OCI-LY3 (cell line): ENCODE results near the gene TRIM69.

Experiments
- H2AFZ ChIP-seq: fragments of 200-600, 300-600 bp; shearing (Covaris generic); 2 replicates; pipeline ENCODE4 v1.6.0; 2014; ENCODE audit warnings: antibody characterized with exemption, low read depth, low read length
- H3K27ac ChIP-seq: fragments of 200-600, 300-600 bp; sonication (generic); 2 replicates; pipeline ENCODE4 v1.5.1; 2014; ENCODE audit warnings: mild to moderate bottlenecking, low read length, moderate library complexity, mixed read lengths
- H3K27me3 ChIP-seq: fragments of 200-600, 300-600 bp; sonication (generic); 2 replicates; pipeline ENCODE4 v1.6.1; 2014; ENCODE audit warnings: low read depth, low read length, mixed read lengths
- H3K36me3 ChIP-seq: fragments of 200-600, 300-600 bp; sonication (generic); replicated peaks from 2 replicates; pipeline ENCODE3; 2014; ENCODE audit warnings: low read depth, low read length, mixed read lengths
- H3K4me1 ChIP-seq: fragments of 300-600, 200-600 bp; sonication (generic); 2 replicates; pipeline ENCODE4 v1.6.1; 2014; ENCODE audit warnings: low read length, mixed read lengths
- H3K4me2 ChIP-seq: fragments of 200-600, 300-600 bp; sonication (generic); 2 replicates; pipeline ENCODE4 v1.6.1; 2014; ENCODE audit warnings: low read length, mixed read lengths
- H3K4me3 ChIP-seq: fragments of 300-600, 200-600 bp; sonication (generic); 2 replicates; pipeline ENCODE4 v1.5.1; 2014; ENCODE audit warnings: antibody characterized with exemption, mild to moderate bottlenecking, low read length, moderate library complexity
- H3K79me2 ChIP-seq: fragments of 300-600, 200-600 bp; shearing (Covaris generic); 2 replicates; pipeline ENCODE4 v1.6.1; 2014; ENCODE audit warnings: mild to moderate bottlenecking, low read length, mixed read lengths
- H3K9ac ChIP-seq: fragments of 300-600, 200-600 bp; shearing (Covaris generic); 2 replicates; pipeline ENCODE4 v1.6.0; 2014; ENCODE audit warnings: mild to moderate bottlenecking, low read length, moderate library complexity
- H3K9me3 ChIP-seq: fragments of 200-600, 300-600 bp; shearing (Covaris generic); 2 replicates; pipeline ENCODE4 v1.6.1; 2014; ENCODE audit warnings: low read length, mixed read lengths; ENCODE audit not compliant: insufficient read depth
- H4K20me1 ChIP-seq: fragments of 200-600, 300-600 bp; sonication (generic); 2 replicates; pipeline ENCODE4 v1.6.1; 2016; ENCODE audit warnings: low read length, mixed read lengths; ENCODE audit not compliant: insufficient read depth
- CTCF ChIP-seq: fragments of 200-600, 300-600 bp; sonication (generic); IDR thresholded peaks from 2 replicates; pipeline ENCODE4 v1.5.1; 2014; ENCODE audit warnings: antibody characterized with exemption, low read length, low read depth
- EZH2phosphoT487 ChIP-seq: fragments of 200-600 bp; shearing (Covaris generic); IDR thresholded peaks from 2 replicates; pipeline ENCODE4 v1.6.1; 2018; ENCODE audit warnings: antibody characterized with exemption, mixed run types, low read depth

The TRIM69 gene

GRCh38 chr15:44808557-44808956, 72.2 kb downstream of the TRIM69 start:
- Histone ChIP-seq H3K4me1 (peaks cover 72% of the 10 kb centered on the region), H3K4me3 (no peak overlapping the region), H3K27me3 (no peaks in the 10 kb centered on the region), H2AFZ (peak overlapping the region; percentile 68), H3K4me2 (peak overlapping the region; percentile 20), H3K79me2 (no peaks in the 10 kb centered on the region), H4K20me1 (no peaks in the 10 kb centered on the region), H3K36me3 (no peaks in the 10 kb centered on the region), H3K9ac (no peak overlapping the region), H3K27ac (no peak overlapping the region), H3K9me3 (no peaks in the 10 kb centered on the region)
- TF ChIP-seq EZH2phosphoT487: no peak
- no peak for TF ChIP-seq CTCF

DNA sequence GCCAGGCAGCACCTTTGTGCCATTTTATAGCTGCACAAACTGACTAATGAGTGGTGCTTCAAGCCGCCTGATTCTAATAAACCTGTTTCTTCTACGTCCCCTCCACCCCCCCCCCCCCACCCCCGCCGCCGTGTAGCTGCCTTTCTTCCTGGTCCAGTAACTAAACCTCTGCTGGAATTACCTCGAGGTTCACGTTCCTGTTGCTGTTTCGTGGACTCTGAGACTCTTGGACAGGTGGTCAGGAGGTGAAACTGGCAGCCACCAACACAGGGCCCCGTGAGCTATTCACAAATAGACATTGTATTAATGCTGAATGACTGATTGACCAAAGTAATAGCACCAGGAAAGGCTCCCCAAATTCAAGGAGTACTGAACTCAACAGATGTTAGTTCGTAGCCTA, 73.9 kb downstream of the TRIM69 start:
- H3K4me1 ChIP-seq: peaks cover 65% of the 10 kb centered on the region
- no peak overlapping the region for H3K4me3 ChIP-seq
- no peak overlapping the region for H3K4me2 ChIP-seq
- H3K27ac ChIP-seq: no peak overlapping the region
- H4K20me1 ChIP-seq: no peaks in the 10 kb centered on the region
- no peaks in the 10 kb centered on the region for H3K9me3 ChIP-seq
- H3K36me3 ChIP-seq: no peaks in the 10 kb centered on the region
- no peaks in the 10 kb centered on the region for H3K27me3 ChIP-seq
- H2AFZ ChIP-seq: no peak overlapping the region
- TF ChIP-seq EZH2phosphoT487: no peak
- no peak for TF ChIP-seq CTCF
- no peaks in the 10 kb centered on the region for H3K79me2 ChIP-seq
- H3K9ac ChIP-seq: no peak overlapping the region

GRCh38 chr15:44811337-44811736, 75.0 kb downstream of the TRIM69 start:
- Histone ChIP-seq H2AFZ (no peak overlapping the region), H3K79me2 (no peaks in the 10 kb centered on the region), H3K4me2 (peak overlapping the region; percentile 81), H3K36me3 (no peaks in the 10 kb centered on the region), H3K4me3 (no peak overlapping the region), H3K9me3 (no peaks in the 10 kb centered on the region), H3K27me3 (no peaks in the 10 kb centered on the region), H3K27ac (peak overlapping the region; percentile 87), H4K20me1 (no peaks in the 10 kb centered on the region), H3K4me1 (peaks cover 54% of the 10 kb centered on the region), H3K9ac (no peak overlapping the region)
- TF ChIP-seq CTCF (no peak), EZH2phosphoT487 (no peak)

GRCh38 chr15:44812029-44812517, 75.7 kb downstream of the TRIM69 start:
- Histone ChIP-seq H3K36me3 (no peaks in the 10 kb centered on the region), H3K4me2 (peak overlapping the region; percentile 81), H3K27ac (peak overlapping the region; percentile 87), H3K9me3 (no peaks in the 10 kb centered on the region), H3K27me3 (no peaks in the 10 kb centered on the region), H3K79me2 (no peaks in the 10 kb centered on the region), H2AFZ (peak overlapping the region; percentile 70), H3K4me1 (peaks cover 47% of the 10 kb centered on the region), H3K4me3 (no peak overlapping the region), H4K20me1 (no peaks in the 10 kb centered on the region), H3K9ac (peak overlapping the region; percentile 40; the same call in 1 of the 2 replicates)
- TF ChIP-seq CTCF: no peak
- TF ChIP-seq EZH2phosphoT487: no peak
